ENCODE results near the gene RECQL5. TPM values are rescaled to one million over a fixed set of nuclear protein-coding genes. Genes with fewer than 3 reads are reported as not detected.
"Not testable (repeated sequence)": the region's sequence is repeated elsewhere in the genome, so short reads cannot be mapped to it uniquely, and the experiment has no call there.

Gene RECQL5
- polyA plus RNA-seq, 1 donor from 2014 or later, result 9.6 TPM

- H4K20me1 ChIP-seq (ENCODE audit: insufficient read depth), result no peaks in the 10 kb centered on the region
- TF ChIP-seq SMC3 (conservative IDR thresholded peaks at IDR 0.05; ENCODE audit: poor library complexity) (no peak), CTCF (IDR thresholded peaks at IDR 0.05; ENCODE audit: poor library complexity, severe bottlenecking) (no peak), POLR2AphosphoS5 (IDR thresholded peaks at IDR 0.05) (no peak), TAF1 (IDR thresholded peaks at IDR 0.05; ENCODE audit: low read depth) (no peak)
- H2AFZ ChIP-seq (ENCODE audit: low read depth, low read length), result no peak overlapping the region
Measured at GRCh38 chr17:75594499-75595283, 72.3 kb downstream of the RECQL5 start.

GRCh38 chr17:75593430-75593829 is 73.5 kb downstream of the RECQL5 start:
- H3K9me2 ChIP-seq (ENCODE audit: insufficient read depth, low read length); H3K9ac ChIP-seq (ENCODE audit: low read length); H2AFZ ChIP-seq (ENCODE audit: low read depth, low read length); H3F3A ChIP-seq (ENCODE audit: insufficient read depth, low read length, poor library complexity, severe bottlenecking); H3K27ac ChIP-seq (ENCODE audit: low read length); H3K36me3 ChIP-seq (ENCODE audit: insufficient read depth, low read length); H3K4me2 ChIP-seq (ENCODE audit: low read length); H3K9me3 ChIP-seq (ENCODE audit: low read length); H3K79me2 ChIP-seq (replicated peaks; ENCODE audit: insufficient read depth, low read length); H3K4me3 ChIP-seq (ENCODE audit: low read length); H4K20me1 ChIP-seq (ENCODE audit: insufficient read depth): not testable (repeated sequence)
- peaks cover 11% of the 10 kb centered on the region for H3K27me3 ChIP-seq (ENCODE audit: insufficient read depth, low read depth, low read length)

More at GRCh38 chr17:75594499-75595283, 72.3 kb downstream of the RECQL5 start:
- H3F3A ChIP-seq (ENCODE audit: insufficient read depth, low read length, poor library complexity, severe bottlenecking), result no peaks in the 10 kb centered on the region
- H3K27ac ChIP-seq (ENCODE audit: low read length), result no peak overlapping the region
- no peaks in the 10 kb centered on the region for H3K36me3 ChIP-seq (ENCODE audit: insufficient read depth, low read length)
- H3K4me2 ChIP-seq (ENCODE audit: low read length), result no peak overlapping the region
- H3K9me2 ChIP-seq (ENCODE audit: insufficient read depth, low read length), result no peaks in the 10 kb centered on the region
- no peak overlapping the region for H3K9ac ChIP-seq (ENCODE audit: low read length)
- no peak overlapping the region for H3K4me3 ChIP-seq (ENCODE audit: low read length)
- H3K9me3 ChIP-seq (ENCODE audit: low read length), result no peaks in the 10 kb centered on the region
- H3K27me3 ChIP-seq (ENCODE audit: insufficient read depth, low read depth, low read length), result peaks cover 2% of the 10 kb centered on the region
- H3K79me2 ChIP-seq (replicated peaks; ENCODE audit: insufficient read depth, low read length), result no peaks in the 10 kb centered on the region

GRCh38 chr17:75592348-75593020 is 74.5 kb downstream of the RECQL5 start:
- no peak overlapping the region for H2AFZ ChIP-seq (ENCODE audit: low read depth, low read length)
- H3K36me3 ChIP-seq (ENCODE audit: insufficient read depth, low read length), result no peaks in the 10 kb centered on the region
- H3F3A ChIP-seq (ENCODE audit: insufficient read depth, low read length, poor library complexity, severe bottlenecking), result no peaks in the 10 kb centered on the region
- no peaks in the 10 kb centered on the region for H3K79me2 ChIP-seq (replicated peaks; ENCODE audit: insufficient read depth, low read length)
- no peak overlapping the region for H3K4me3 ChIP-seq (ENCODE audit: low read length)
- no peaks in the 10 kb centered on the region for H4K20me1 ChIP-seq (ENCODE audit: insufficient read depth)
- H3K9ac ChIP-seq (ENCODE audit: low read length), result no peak overlapping the region
- peaks cover 20% of the 10 kb centered on the region for H3K27me3 ChIP-seq (ENCODE audit: insufficient read depth, low read depth, low read length)
- no peaks in the 10 kb centered on the region for H3K9me3 ChIP-seq (ENCODE audit: low read length)
- H3K4me2 ChIP-seq (ENCODE audit: low read length), result no peak overlapping the region
- TF ChIP-seq EZH2 (IDR thresholded peaks at IDR 0.05; ENCODE audit: borderline replicate concordance, insufficient read depth, low read length, poor library complexity, severe bottlenecking) (no peak), EP300 (conservative IDR thresholded peaks at IDR 0.05; ENCODE audit: poor library complexity, severe bottlenecking) (no peak), POLR2AphosphoS5 (IDR thresholded peaks at IDR 0.05) (no peak), CTCF (IDR thresholded peaks at IDR 0.05; ENCODE audit: poor library complexity, severe bottlenecking) (no peak), RAD21 (conservative IDR thresholded peaks at IDR 0.05) (no peak), TAF1 (IDR thresholded peaks at IDR 0.05; ENCODE audit: low read depth) (no peak), MXI1 (conservative IDR thresholded peaks at IDR 0.05; ENCODE audit: poor library complexity, severe bottlenecking) (no peak), SMC3 (conservative IDR thresholded peaks at IDR 0.05; ENCODE audit: poor library complexity) (no peak), REST (IDR thresholded peaks at IDR 0.05; ENCODE audit: borderline replicate concordance) (no peak)
- no peak overlapping the region for H3K27ac ChIP-seq (ENCODE audit: low read length)
- H3K9me2 ChIP-seq (ENCODE audit: insufficient read depth, low read length), result no peaks in the 10 kb centered on the region

Data from neural cell (in vitro differentiated cells).